ENCODE data around the gene NIPAL3.

NIPAL3 gene

GRCh38 chr1:24390924-24391782 is 24.4 kb upstream of the NIPAL3 start:
- DNase-seq (ENCODE audit: low read depth in 2 of 2): peak in 1 of 2 donors; percentile 40

GRCh38 chr1:24391882-24392603 is 23.6 kb upstream of the NIPAL3 start:
- peak; percentile 38 to 48 for DNase-seq (ENCODE audit: low read depth in 2 of 2)

- DNase-seq (ENCODE audit: low read depth in 2 of 2): no peak
Measured at GRCh38 chr1:24392604-24392946, 23.0 kb upstream of the NIPAL3 start.

- DNase-seq (ENCODE audit: low read depth in 2 of 2): no peak
Measured at GRCh38 chr1:24392982-24393650, 22.5 kb upstream of the NIPAL3 start.

- no peak for DNase-seq (ENCODE audit: low read depth in 2 of 2)
Measured at GRCh38 chr1:24393892-24394291, 21.7 kb upstream of the NIPAL3 start.

GRCh38 chr1:24400065-24400464 is 15.5 kb upstream of the NIPAL3 start:
- DNase-seq (ENCODE audit: low read depth in 2 of 2): no peak

- no peak for DNase-seq (ENCODE audit: low read depth in 2 of 2)
Measured at GRCh38 chr1:24403806-24404205, 11.8 kb upstream of the NIPAL3 start.

GRCh38 chr1:24406788-24407187 is 8.8 kb upstream of the NIPAL3 start:
- DNase-seq (ENCODE audit: low read depth in 2 of 2): no peak

GRCh38 chr1:24409535-24409934 is 6.1 kb upstream of the NIPAL3 start:
- no peak for DNase-seq (ENCODE audit: low read depth in 2 of 2)

GRCh38 chr1:24410750-24411149 is 4.9 kb upstream of the NIPAL3 start:
- no peak for DNase-seq (ENCODE audit: low read depth in 2 of 2)

GRCh38 chr1:24411963-24412362 is 3.6 kb upstream of the NIPAL3 start:
- DNase-seq (ENCODE audit: low read depth in 2 of 2): no peak

- no peak for DNase-seq (ENCODE audit: low read depth in 2 of 2)
Measured at GRCh38 chr1:24412408-24412807, 3.2 kb upstream of the NIPAL3 start.

GRCh38 chr1:24413350-24414163 is 2.0 kb upstream of the NIPAL3 start, which contains the start of gene STPG1:
TSS of gene STPG1 (minus strand) at chr1:24413782. CDS start at chr1:24401388, 12,394 bp downstream.
- peak; percentile 68 to 72 for DNase-seq (ENCODE audit: low read depth in 2 of 2)

GRCh38 chr1:24414775-24415333 is 748 bp upstream of the NIPAL3 start:
- DNase-seq (ENCODE audit: low read depth in 2 of 2): no peak

GRCh38 chr1:24415910-24416665 is 486 bp downstream of the NIPAL3 start:
- no peak for DNase-seq (ENCODE audit: low read depth in 2 of 2)

GRCh38 chr1:24416666-24417391 is 1.2 kb downstream of the NIPAL3 start:
- DNase-seq (ENCODE audit: low read depth in 2 of 2): no peak

GRCh38 chr1:24417681-24418080 is 2.1 kb downstream of the NIPAL3 start:
- no peak for DNase-seq (ENCODE audit: low read depth in 2 of 2)

- no peak for DNase-seq (ENCODE audit: low read depth in 2 of 2)
Measured at GRCh38 chr1:24418898-24419628, 3.5 kb downstream of the NIPAL3 start.

GRCh38 chr1:24420547-24420946 is 4.9 kb downstream of the NIPAL3 start:
- DNase-seq (ENCODE audit: low read depth in 2 of 2): no peak

Data from stimulated activated CD8-positive, alpha-beta memory T cell treated with anti-CD3 and anti-CD28 coated beads, Interleukin-2, amount 100 ng/mL, for 48 hours (primary cell).